ENCODE results near the gene OR6S1. TPM values are rescaled to one million over a fixed set of nuclear protein-coding genes. Genes with fewer than 3 reads are reported as not detected.

OR6S1 gene
- total RNA-seq, 4 donors from 2014 or later, result not detected

DNA sequence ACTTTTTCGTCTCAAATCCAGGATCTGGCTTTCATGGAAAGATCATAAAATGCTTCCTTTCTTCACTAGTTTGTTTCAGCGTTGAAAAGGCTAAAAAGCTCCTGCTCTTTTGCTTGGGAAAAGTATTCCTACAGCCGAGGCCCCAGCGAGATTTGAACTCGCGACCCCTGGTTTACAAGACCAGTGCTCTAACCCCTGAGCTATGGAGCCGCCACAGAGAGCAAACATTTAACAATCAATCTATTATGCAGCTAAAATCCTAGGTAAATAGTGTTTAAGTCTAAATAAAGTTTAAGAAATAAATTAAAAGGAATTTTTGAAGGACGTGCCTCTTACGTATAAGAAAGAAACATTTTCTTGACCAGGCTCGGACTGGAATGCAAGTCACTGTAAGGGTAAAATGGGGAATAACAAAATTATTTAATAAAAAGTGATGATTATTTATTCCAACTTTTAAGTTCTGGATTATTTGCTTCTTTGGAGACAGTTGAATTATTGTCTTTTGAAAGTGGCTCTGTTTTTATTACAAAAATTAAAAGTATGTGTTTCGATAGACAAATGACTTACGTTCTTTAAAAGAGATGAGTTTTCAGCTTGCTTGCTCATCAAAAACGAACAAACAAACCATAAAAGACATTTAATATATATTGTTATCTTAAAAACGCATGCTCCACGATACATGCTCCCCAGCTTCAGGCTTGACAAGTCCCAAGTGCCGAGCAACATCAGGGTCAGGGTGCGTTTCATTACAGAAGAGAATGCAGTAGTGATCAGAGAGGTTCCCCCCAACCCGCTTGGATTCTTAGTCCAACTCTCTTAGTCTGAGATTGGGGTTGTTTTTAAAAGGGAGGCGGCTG is 10.2 kb downstream of the OR6S1 start:
- peak; percentile 50 to 55 for DNase-seq
- H3K27me3 ChIP-seq, result peaks cover 13% of the 10 kb centered on the region
- peak overlapping the region in 1 of 3 donors; percentile 9 for H3K4me3 ChIP-seq (replicated peaks in 1 of 3)
- WGBS, 2 donors, result 2 to 6% methylated on average over 18 to 19 of the region's 19 CpGs
- H3K4me1 ChIP-seq, result peaks cover 9 to 26% of the 10 kb centered on the region in 2 donors
- H3K27ac ChIP-seq, result no peak overlapping the region
- H3K36me3 ChIP-seq, result no peaks in the 10 kb centered on the region
- H3K9me3 ChIP-seq, result no peaks in the 10 kb centered on the region
- intact Hi-C loops (cut with DNase I), result no loop called here
- TF ChIP-seq POLR2A (IDR thresholded peaks at IDR 0.05), result no peak

DNA sequence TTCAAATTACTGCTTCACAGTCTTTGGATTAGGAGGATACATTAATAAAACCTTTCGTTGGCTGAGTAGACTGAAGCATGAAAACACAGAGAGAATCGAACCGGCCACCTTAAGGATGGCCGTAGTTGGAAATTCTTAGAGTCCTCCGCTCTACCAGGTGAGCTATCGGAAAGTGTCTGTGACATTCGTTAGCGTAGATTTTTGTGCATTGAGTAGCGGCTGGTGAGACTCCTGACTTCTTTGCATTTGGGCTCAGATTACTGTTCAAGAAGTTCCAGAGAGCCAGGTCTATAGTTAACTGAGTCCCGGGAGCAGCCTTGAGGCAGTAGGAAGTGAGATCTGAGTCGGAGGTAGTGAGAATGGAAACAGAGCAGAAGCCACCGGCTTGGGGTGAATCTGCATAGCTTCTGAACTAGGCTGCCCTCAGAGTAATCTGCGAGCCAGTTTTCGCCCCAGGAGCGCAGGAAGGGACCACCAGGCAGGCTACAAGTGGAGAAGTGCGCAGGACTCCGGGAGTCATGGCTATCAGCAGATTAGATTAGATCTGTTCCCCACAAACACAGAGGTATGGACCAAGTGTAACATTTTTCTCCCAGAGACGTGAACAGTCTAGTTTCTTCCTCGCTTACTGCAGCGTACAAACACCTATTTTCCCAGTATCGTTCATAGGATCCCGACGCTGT is 11.0 kb downstream of the OR6S1 start:
- peaks cover 16% of the 10 kb centered on the region for H3K27me3 ChIP-seq
- no peak for TF ChIP-seq POLR2A (IDR thresholded peaks at IDR 0.05)
- TF ChIP-seq, protein P1, sequence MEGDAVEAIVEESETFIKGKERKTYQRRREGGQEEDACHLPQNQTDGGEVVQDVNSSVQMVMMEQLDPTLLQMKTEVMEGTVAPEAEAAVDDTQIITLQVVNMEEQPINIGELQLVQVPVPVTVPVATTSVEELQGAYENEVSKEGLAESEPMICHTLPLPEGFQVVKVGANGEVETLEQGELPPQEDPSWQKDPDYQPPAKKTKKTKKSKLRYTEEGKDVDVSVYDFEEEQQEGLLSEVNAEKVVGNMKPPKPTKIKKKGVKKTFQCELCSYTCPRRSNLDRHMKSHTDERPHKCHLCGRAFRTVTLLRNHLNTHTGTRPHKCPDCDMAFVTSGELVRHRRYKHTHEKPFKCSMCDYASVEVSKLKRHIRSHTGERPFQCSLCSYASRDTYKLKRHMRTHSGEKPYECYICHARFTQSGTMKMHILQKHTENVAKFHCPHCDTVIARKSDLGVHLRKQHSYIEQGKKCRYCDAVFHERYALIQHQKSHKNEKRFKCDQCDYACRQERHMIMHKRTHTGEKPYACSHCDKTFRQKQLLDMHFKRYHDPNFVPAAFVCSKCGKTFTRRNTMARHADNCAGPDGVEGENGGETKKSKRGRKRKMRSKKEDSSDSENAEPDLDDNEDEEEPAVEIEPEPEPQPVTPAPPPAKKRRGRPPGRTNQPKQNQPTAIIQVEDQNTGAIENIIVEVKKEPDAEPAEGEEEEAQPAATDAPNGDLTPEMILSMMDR (IDR thresholded peaks at IDR 0.05), result no peak
- H3K4me1 ChIP-seq, result peaks cover 9 to 27% of the 10 kb centered on the region in 2 donors
- H3K9me3 ChIP-seq, result no peaks in the 10 kb centered on the region
- no peak for DNase-seq
- intact Hi-C loops (cut with DNase I), result no loop called here
- H3K4me3 ChIP-seq (replicated peaks in 1 of 3), result peak overlapping the region in 1 of 3 donors; percentile 9
- H3K27ac ChIP-seq, result no peak overlapping the region
- 3 to 4% methylated on average over 23 of the region's 23 CpGs for WGBS, 2 donors
- H3K36me3 ChIP-seq, result no peaks in the 10 kb centered on the region

GRCh38 chr14:20628063-20628854 is 13.2 kb downstream of the OR6S1 start:
- 42 to 44% methylated on average over 10 of the region's 10 CpGs for WGBS, 2 donors
- no peak overlapping the region for H3K27ac ChIP-seq
- no peaks in the 10 kb centered on the region for H3K9me3 ChIP-seq
- no peak overlapping the region for H3K4me3 ChIP-seq (replicated peaks in 1 of 3)
- H3K4me1 ChIP-seq, result peaks cover 9 to 27% of the 10 kb centered on the region in 2 donors
- DNase-seq, result no peak
- TF ChIP-seq POLR2A (IDR thresholded peaks at IDR 0.05), result no peak
- TF ChIP-seq, protein P1 (IDR thresholded peaks at IDR 0.05), result no peak
- peaks cover 16% of the 10 kb centered on the region for H3K27me3 ChIP-seq
- intact Hi-C loops (cut with DNase I), result no loop called here
- H3K36me3 ChIP-seq, result no peaks in the 10 kb centered on the region

GRCh38 chr14:20627346-20628027 is 14.0 kb downstream of the OR6S1 start:
- Histone ChIP-seq H3K27me3 (peaks cover 16% of the 10 kb centered on the region), H3K4me1 (peaks cover 7 to 24% of the 10 kb centered on the region in 2 donors)
- 63 to 67% methylated on average over 5 of the region's 5 CpGs for WGBS, 2 donors

More at GRCh38 chr14:20627346-20628027, 14.0 kb downstream of the OR6S1 start:
- no peaks in the 10 kb centered on the region for H3K36me3 ChIP-seq
- no peak for DNase-seq
- H3K27ac ChIP-seq, result no peak overlapping the region
- H3K4me3 ChIP-seq (replicated peaks in 1 of 3), result no peak overlapping the region
- no peaks in the 10 kb centered on the region for H3K9me3 ChIP-seq
- intact Hi-C loops (cut with DNase I), result no loop called here
- TF ChIP-seq, protein P1 (IDR thresholded peaks at IDR 0.05), result no peak
- no peak for TF ChIP-seq POLR2A (IDR thresholded peaks at IDR 0.05)
